ENCODE measurements around the gene BCAT1.

Gene BCAT1

GRCh38 chr12:24764712-24765111 is 184.2 kb downstream of the BCAT1 start:
- Histone ChIP-seq H3K27me3 (ENCODE audit: control insufficient read depth in 1 of 2, insufficient read depth in 2 of 2, low read length in 2 of 2) (no peaks in the 10 kb centered on the region), H3K9ac (ENCODE audit: low read length in 2 of 2) (no peak overlapping the region), H3K4me3 (ENCODE audit: low read length in 2 of 2) (no peak overlapping the region), H3K36me3 (ENCODE audit: control insufficient read depth in 2 of 2, insufficient read depth in 2 of 2, low read length in 2 of 2) (no peaks in the 10 kb centered on the region), H3K27ac (ENCODE audit: low read length) (no peak overlapping the region), H3K4me1 (ENCODE audit: control insufficient read depth, insufficient read depth, low read length) (no peaks in the 10 kb centered on the region), H3K9me3 (ENCODE audit: control insufficient read depth in 2 of 2, low read length in 2 of 2) (peaks cover 3 to 4% of the 10 kb centered on the region in 2 donors)

DNA sequence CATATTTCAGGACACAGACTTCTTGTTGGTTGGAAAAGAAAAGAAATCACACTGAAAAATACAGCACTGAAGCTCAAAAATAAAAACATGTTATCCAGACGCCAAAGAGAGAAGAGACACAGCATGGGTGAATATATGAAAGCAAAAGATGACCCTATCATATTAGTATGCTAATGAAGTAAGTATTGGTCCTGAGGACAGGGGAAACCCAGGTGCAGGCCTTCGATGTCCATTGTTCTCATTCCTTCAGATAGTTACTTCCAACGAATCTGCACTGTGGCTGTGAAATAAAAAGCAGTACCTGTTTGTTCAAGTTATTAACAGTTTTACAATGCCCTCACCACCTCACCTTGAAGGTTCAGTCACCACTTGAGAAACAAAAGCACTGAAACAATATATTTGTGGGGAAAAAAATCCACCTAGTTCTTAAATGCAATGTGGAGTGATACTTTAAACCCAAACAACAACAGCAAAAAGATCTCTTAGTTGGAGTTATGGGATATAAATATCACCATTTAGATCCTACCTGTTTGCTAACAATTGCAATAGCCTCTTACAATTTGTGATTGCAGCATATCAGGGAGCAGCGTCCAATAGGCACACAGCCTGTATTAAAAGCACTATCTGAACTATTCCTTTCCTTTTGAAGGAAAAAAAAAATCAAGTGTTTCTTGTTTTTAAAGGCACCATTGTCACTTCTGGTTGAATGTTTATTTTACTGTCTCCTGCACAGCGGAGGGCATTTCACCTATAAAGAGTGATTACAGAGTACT is 188.1 kb downstream of the BCAT1 start:
- no peaks in the 10 kb centered on the region for H3K27me3 ChIP-seq (ENCODE audit: control insufficient read depth in 1 of 2, insufficient read depth in 2 of 2, low read length in 2 of 2)
- no peaks in the 10 kb centered on the region for H3K9me3 ChIP-seq (ENCODE audit: control insufficient read depth in 2 of 2, low read length in 2 of 2)
- H3K4me1 ChIP-seq (ENCODE audit: control insufficient read depth, insufficient read depth, low read length) = no peaks in the 10 kb centered on the region
- no peak overlapping the region for H3K9ac ChIP-seq (ENCODE audit: low read length in 2 of 2)
- no peaks in the 10 kb centered on the region for H3K36me3 ChIP-seq (ENCODE audit: control insufficient read depth in 2 of 2, insufficient read depth in 2 of 2, low read length in 2 of 2)
- H3K27ac ChIP-seq (ENCODE audit: low read length) = no peak overlapping the region
- no peak overlapping the region for H3K4me3 ChIP-seq (ENCODE audit: low read length in 2 of 2)

- Histone ChIP-seq H3K9me3 (ENCODE audit: control insufficient read depth in 2 of 2, low read length in 2 of 2) (no peaks in the 10 kb centered on the region), H3K27me3 (ENCODE audit: control insufficient read depth in 1 of 2, insufficient read depth in 2 of 2, low read length in 2 of 2) (no peaks in the 10 kb centered on the region), H3K36me3 (ENCODE audit: control insufficient read depth in 2 of 2, insufficient read depth in 2 of 2, low read length in 2 of 2) (no peaks in the 10 kb centered on the region), H3K4me1 (ENCODE audit: control insufficient read depth, insufficient read depth, low read length) (no peaks in the 10 kb centered on the region), H3K27ac (ENCODE audit: low read length) (no peak overlapping the region), H3K9ac (ENCODE audit: low read length in 2 of 2) (no peak overlapping the region), H3K4me3 (ENCODE audit: low read length in 2 of 2) (no peak overlapping the region)
Observed at GRCh38 chr12:24760162-24760561, 188.7 kb downstream of the BCAT1 start.

All from stomach smooth muscle (tissue), 2 donors.